ENCODE data around the gene SPTBN4.
A peak's percentile ranks its signal among the peaks of the same experiment; 100 is the strongest.
"Not testable (repeated sequence)": the region's sequence is repeated elsewhere in the genome, so short reads cannot be mapped to it uniquely, and the experiment has no call there.

The SPTBN4 gene

DNA sequence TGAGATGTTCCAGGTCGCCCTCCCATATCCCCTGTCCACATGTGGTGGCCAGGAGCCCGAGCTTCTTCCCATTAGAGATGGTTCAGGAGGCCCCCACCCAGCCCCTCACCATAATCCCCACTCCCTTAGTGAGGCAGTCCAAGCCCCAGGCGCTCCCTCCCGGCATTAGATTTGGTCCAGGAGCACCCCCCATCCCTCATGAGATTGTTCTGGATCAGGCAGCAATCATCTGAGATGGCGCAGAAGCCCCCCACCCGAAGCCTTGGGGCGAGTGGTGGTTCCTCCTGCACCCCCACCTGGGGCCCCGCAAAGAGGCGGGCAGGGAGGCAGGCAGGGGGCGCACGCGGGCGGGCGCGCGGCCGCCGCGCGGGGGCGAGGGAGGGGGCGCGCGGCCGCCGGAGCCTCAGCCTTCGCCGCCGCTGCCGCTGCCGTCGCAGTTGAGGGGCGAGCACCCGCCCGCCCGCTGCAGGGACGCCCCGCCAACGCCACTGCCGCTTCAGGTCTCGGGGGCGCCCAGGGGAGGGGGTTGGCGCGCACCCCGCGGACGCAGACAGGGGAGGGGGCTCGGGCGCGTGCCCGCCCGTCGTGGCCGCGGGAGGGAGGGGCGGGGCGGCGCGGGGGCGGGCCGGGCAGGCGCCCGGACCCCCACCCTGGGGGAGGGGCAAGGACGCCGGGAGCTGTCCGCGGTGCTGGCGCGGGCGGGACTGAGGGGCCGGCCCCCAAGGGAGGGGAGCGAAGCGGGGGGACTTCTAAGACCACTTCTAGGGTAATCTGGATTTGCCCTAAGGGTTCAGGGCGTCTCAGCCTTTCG, 63.5 kb downstream of the SPTBN4 start:
- DNase-seq (ENCODE audit: low read depth in 2 of 2): no peak

DNA sequence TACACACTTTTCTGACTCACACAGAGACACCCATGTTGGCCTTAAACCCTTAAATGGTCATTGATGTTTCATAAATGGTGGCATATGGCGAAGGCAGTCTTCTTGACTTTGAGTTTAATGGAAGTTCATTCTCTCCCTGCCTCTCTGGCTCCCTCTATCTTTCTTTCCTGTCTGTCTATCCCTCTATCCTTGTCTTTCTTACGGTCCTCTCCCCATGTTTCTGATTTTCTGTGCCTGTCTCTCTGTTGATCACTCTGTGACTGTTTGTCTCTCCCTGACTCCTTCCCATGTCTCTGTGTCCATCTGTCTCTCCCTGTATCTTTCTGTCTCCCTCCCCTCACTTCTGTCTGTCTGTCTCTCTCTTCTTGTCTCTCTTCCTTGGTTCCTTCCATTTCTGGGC, 66.7 kb downstream of the SPTBN4 start:
- DNase-seq (ENCODE audit: low read depth in 2 of 2): no peak

- DNase-seq (ENCODE audit: low read depth in 2 of 2): no peak
Observed at GRCh38 chr19:40534148-40534547, 67.3 kb downstream of the SPTBN4 start.

DNA sequence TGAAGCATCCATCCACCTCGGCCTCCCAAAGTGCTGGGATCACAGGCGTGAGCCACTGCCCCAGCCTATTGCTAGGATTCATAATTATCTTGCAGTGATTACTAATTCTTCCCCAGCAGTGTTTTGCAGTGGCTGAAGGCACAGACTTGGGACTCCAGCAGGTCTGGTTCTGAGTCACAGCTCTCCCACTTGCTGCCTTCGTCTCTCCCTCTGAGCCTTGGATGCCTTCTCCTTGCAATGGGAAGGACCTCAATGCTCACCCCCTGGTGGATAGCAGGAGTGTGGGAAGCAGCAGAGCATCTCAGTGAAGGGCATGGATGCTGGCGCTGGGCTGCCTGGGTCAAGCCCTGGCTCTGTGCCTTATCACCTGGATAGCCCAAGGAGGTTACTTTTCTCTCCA, 72.3 kb downstream of the SPTBN4 start:
- DNase-seq (ENCODE audit: low read depth in 2 of 2): no peak

GRCh38 chr19:40542202-40542859, 75.5 kb downstream of the SPTBN4 start:
- no peak for DNase-seq (ENCODE audit: low read depth in 2 of 2)

GRCh38 chr19:40543029-40543597, 76.3 kb downstream of the SPTBN4 start:
- DNase-seq (ENCODE audit: low read depth in 2 of 2): no peak

- DNase-seq (ENCODE audit: low read depth in 2 of 2): not testable (repeated sequence)
Observed at GRCh38 chr19:40546153-40546841, 79.5 kb downstream of the SPTBN4 start.

GRCh38 chr19:40547190-40547589, 80.4 kb downstream of the SPTBN4 start:
- not testable (repeated sequence) for DNase-seq (ENCODE audit: low read depth in 2 of 2)

DNA sequence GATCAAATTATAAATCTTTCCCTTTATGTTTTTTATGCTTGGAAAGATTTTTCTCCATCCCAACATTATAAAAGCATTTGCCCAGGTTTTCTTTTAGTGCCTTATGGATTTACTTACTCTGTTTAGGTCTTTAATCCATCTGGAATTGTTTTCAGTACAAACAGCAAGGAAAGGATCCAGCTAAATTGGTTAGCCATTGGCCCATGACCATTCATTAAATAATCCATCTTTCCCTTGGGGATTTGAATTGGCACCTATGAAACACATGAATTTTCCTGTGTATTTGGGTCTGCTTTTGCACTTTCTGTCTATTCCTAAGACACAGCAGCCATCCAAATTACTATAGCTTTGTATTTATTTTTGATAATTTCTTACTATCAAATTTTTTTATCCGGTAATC, 81.0 kb downstream of the SPTBN4 start:
- no peak for DNase-seq (ENCODE audit: low read depth in 2 of 2)

GRCh38 chr19:40549007-40549708, 82.4 kb downstream of the SPTBN4 start:
- DNase-seq (ENCODE audit: low read depth in 2 of 2): peak; percentile 26 to 58

DNA sequence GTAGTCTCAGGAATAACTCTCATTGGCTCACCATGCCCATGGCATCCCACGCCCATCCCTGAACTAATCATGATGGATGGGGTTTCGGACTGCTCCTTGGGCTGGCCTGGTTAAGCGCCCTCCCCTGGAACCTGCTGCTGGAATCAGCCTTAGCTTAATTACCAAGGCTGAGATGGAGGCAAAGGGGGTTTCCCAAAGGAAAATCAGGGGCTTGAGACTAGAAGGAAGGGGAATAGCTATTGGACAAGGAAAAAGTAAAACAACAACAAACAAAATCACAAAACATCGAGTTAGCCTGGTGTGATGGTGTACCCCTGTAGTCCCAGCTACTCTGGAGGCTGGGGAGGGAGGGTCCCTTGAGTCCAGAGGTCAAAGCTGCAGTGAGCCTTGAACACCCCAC, 84.2 kb downstream of the SPTBN4 start:
- DNase-seq (ENCODE audit: low read depth in 2 of 2): no peak

DNA sequence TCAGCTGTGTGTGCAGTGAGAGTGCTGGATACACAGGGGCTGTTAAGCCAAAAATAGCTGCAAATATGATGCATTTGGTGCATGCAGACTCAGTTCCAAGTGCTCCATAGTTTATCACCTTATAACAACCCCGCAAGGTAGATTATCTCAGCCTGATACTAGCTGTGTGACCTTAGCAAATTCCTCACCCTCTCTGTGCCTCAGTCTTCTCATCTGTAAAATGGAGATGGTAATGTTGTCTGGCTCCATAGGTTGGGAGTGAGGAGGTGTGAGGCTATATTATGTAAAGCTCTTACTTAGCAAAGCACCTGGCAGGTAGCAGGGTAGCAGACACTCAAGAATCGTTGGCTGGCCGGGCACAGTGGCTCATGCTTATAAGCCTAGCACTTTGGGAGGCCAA, 86.0 kb downstream of the SPTBN4 start:
- no peak for DNase-seq (ENCODE audit: low read depth in 2 of 2)

DNA sequence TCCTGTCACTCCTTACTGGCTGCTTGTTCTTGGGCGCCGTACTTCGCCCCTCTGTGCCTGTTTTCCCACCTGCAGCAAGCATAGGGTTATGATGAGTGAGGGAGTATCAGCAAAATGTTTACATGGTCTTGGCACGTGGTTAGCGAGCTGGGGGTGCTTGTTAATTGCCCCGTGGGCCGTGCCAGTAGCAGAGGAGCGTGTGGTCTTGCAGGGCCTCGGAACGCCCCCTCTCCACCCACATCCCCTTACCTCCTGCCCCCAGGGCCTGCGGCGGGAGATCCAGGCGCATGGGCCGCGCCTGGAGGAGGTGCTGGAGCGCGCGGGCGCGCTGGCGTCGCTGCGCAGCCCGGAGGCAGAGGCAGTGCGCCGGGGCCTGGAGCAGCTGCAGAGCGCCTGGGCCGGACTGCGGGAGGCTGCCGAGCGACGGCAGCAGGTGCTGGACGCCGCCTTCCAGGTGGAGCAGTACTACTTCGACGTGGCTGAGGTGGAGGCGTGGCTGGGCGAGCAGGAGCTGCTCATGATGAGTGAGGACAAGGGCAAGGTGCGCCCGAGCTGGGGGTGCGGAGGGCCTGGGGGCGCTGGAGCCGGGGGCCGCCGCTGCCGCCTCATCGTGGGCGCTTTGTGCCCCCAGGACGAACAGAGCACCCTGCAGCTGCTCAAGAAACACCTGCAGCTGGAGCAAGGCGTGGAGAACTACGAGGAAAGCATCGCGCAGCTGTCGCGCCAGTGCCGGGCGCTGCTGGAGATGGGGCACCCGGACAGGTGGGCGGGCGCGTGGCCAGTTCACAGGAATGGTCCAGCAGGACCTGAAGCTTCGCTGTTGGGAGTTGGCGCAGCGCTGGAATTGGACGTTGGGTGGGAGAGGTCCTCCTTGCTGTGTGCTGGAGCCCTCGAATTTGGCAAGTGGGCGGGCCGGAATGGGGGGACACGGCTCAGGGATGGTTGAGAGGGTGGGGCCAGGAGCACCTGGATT, 87.4 kb downstream of the SPTBN4 start:
- DNase-seq (ENCODE audit: low read depth in 2 of 2): no peak

DNA sequence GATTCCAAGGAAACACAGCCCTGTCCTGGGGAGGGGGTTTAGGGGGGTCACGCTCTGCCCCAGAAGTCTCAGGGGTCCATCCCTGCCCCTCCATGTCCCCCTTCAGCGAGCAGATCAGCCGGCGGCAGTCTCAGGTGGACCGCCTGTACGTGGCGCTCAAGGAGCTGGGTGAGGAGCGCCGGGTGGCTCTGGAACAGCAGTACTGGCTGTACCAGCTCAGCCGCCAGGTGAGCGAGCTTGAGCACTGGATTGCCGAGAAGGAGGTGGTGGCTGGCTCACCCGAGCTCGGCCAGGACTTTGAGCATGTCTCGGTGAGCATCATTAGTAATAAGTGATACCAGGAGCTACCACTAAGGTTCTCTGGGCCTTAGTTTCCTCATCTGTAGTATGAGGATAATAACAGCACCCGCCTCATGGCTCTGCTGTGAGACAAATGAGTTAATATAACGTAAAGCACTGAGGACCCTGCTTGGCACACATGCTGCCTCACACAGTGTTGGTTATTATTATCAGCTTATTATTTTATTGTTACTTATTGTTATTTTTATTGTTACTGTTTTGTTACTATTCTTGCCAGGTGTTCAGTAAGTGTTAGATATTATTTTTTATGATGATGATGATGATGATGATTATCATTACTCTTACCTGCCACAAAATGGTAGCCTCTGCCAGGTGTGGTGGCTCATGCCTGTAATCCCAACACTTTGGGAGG, 89.3 kb downstream of the SPTBN4 start:
- DNase-seq (ENCODE audit: low read depth in 2 of 2): no peak

DNA sequence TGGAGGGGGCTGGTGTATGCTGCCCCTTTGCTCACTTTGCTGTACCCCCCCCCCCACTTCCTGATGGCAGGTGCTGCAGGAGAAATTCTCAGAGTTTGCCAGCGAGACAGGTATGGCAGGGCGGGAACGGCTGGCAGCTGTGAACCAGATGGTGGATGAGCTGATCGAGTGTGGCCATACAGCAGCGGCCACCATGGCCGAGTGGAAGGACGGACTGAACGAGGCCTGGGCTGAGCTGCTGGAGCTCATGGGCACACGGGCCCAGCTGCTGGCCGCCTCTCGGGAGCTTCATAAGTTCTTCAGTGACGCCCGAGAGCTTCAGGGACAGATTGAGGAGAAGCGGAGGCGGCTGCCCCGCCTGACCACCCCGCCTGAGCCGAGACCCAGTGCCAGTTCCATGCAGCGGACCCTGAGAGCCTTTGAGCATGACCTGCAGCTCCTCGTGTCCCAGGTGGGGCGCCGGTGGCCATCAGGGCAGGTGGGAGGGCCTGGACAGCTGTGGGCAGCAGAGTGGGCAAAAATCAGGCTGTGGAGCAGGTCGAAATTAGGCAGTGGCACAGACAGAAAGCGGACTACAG, 90.2 kb downstream of the SPTBN4 start:
- no peak for DNase-seq (ENCODE audit: low read depth in 2 of 2)

DNA sequence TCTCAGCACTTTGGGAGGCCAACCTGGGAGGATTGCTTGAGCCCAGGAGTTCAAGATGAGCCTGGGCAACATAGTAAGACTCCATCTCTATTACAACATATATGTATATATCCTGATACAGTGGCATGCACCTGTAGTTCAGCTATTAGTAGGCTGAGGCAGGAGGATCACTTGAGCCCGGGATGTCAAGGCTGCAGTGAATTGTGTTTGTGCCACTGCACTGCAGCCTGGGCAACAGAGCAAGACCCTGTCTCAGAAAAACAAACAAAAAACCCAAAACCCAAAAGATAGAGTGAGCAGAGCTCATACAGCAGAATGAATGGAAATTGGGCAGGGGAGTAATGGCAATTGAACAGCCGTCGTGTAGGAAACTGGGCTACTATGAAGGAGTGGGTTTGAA, 92.6 kb downstream of the SPTBN4 start:
- DNase-seq (ENCODE audit: low read depth in 2 of 2): no peak

- DNase-seq (ENCODE audit: low read depth in 2 of 2): no peak
Observed at GRCh38 chr19:40560092-40560507, 93.3 kb downstream of the SPTBN4 start.

GRCh38 chr19:40561947-40562346, 95.1 kb downstream of the SPTBN4 start:
- no peak for DNase-seq (ENCODE audit: low read depth in 2 of 2)

DNA sequence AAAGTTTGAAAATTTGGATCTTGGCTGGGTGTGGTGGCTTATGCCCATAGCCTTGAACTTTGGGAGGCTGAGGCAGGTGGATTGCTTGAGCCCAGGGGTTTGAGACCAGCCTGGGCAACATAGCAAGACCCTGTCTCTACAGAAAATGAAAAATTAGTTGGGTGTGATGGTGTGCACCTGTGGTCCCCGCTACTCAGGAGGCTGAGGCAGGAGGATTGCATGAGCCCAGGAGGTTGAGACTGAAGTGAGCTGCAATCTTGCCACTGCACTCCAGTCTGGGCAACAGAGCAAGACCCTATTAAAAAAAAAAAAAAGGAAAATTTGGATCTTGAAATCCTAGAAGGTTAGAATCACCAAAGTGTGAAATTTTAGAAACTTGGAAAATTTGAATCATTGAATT, 97.7 kb downstream of the SPTBN4 start:
- not testable (repeated sequence) for DNase-seq (ENCODE audit: low read depth in 2 of 2)

GRCh38 chr19:40565355-40565754, 98.6 kb downstream of the SPTBN4 start:
- DNase-seq (ENCODE audit: low read depth in 2 of 2): no peak

Data from stimulated activated CD8-positive, alpha-beta memory T cell treated with anti-CD3 and anti-CD28 coated beads, Interleukin-2, amount 100 ng/mL, for 1 hour (primary cell).